IPS-15b (cell line): ENCODE data around the gene PSMC3.

Experiments
- H3K27me3 ChIP-seq: one replicate; pipeline ENCODE4 v1.6.1; 2013; ENCODE audit warnings: low read length; ENCODE audit not compliant: control insufficient read depth, insufficient read depth
- H3K36me3 ChIP-seq: one replicate; pipeline ENCODE4 v1.6.1; 2013; ENCODE audit warnings: low read length; ENCODE audit not compliant: control insufficient read depth, insufficient read depth
- H3K4me1 ChIP-seq: one replicate; pipeline ENCODE4 v1.6.1; 2013; ENCODE audit warnings: mild to moderate bottlenecking, low read length; ENCODE audit not compliant: control insufficient read depth, insufficient read depth
- H3K4me3 ChIP-seq: one replicate; pipeline ENCODE4 v1.5.1; 2013; ENCODE audit warnings: low read depth, low read length
- H3K9ac ChIP-seq: one replicate; pipeline ENCODE4 v1.6.1; 2013; ENCODE audit warnings: low read depth, mild to moderate bottlenecking, low read length
- H3K9me3 ChIP-seq: one replicate; pipeline ENCODE4 v1.6.1; 2013; ENCODE audit warnings: mild to moderate bottlenecking, low read length; ENCODE audit not compliant: control insufficient read depth, insufficient read depth

The PSMC3 gene

GRCh38 chr11:47409440-47410369 lies 16.5 kb downstream of the PSMC3 start:
- H3K36me3 ChIP-seq = peaks cover 19% of the 10 kb centered on the region
- H3K27me3 ChIP-seq = no peaks in the 10 kb centered on the region
- peak overlapping the region; percentile 91 for H3K4me3 ChIP-seq
- peak overlapping the region; percentile 87 for H3K9ac ChIP-seq
- peaks cover 10% of the 10 kb centered on the region for H3K4me1 ChIP-seq
- H3K9me3 ChIP-seq = no peaks in the 10 kb centered on the region

GRCh38 chr11:47408598-47409439 lies 17.4 kb downstream of the PSMC3 start:
- H3K9ac ChIP-seq = peak overlapping the region; percentile 87
- H3K4me3 ChIP-seq = peak overlapping the region; percentile 91
- peaks cover 10% of the 10 kb centered on the region for H3K4me1 ChIP-seq
- H3K9me3 ChIP-seq = no peaks in the 10 kb centered on the region
- no peaks in the 10 kb centered on the region for H3K27me3 ChIP-seq
- peaks cover 12% of the 10 kb centered on the region for H3K36me3 ChIP-seq

- Histone ChIP-seq H3K4me3 (peak within 1 kb of the TSS; percentile 91), H3K36me3 (peaks cover 4% of the 10 kb centered on the region), H3K4me1 (peaks cover 10% of the 10 kb centered on the region), H3K9me3 (no peaks in the 10 kb centered on the region), H3K27me3 (no peaks in the 10 kb centered on the region), H3K9ac (peak within 1 kb of the TSS; percentile 87)
These were observed 18.3 kb downstream of the PSMC3 start, which contains the start of gene SLC39A13 for GRCh38 chr11:47407746-47408590. SLC39A13 (plus strand) TSS chr11:47408590; CDS start chr11:47410095, 1,505 bp downstream.

GRCh38 chr11:47406896-47407745 lies 19.1 kb downstream of the PSMC3 start:
- Histone ChIP-seq H3K9me3 (no peaks in the 10 kb centered on the region), H3K9ac (peak overlapping the region; percentile 82), H3K27me3 (no peaks in the 10 kb centered on the region), H3K36me3 (peaks cover 4% of the 10 kb centered on the region), H3K4me3 (peak overlapping the region; percentile 77), H3K4me1 (peaks cover 10% of the 10 kb centered on the region)

- H3K27me3 ChIP-seq = no peaks in the 10 kb centered on the region
- no peak overlapping the region for H3K9ac ChIP-seq
- H3K36me3 ChIP-seq = no peaks in the 10 kb centered on the region
- peaks cover 19% of the 10 kb centered on the region for H3K4me1 ChIP-seq
- no peak overlapping the region for H3K4me3 ChIP-seq
- no peaks in the 10 kb centered on the region for H3K9me3 ChIP-seq
These were observed 22.7 kb downstream of the PSMC3 start for GRCh38 chr11:47403571-47403970.

- H3K4me1 ChIP-seq = peaks cover 23% of the 10 kb centered on the region
- no peak overlapping the region for H3K9ac ChIP-seq
- H3K9me3 ChIP-seq = no peaks in the 10 kb centered on the region
- no peak overlapping the region for H3K4me3 ChIP-seq
- no peaks in the 10 kb centered on the region for H3K36me3 ChIP-seq
- H3K27me3 ChIP-seq = no peaks in the 10 kb centered on the region
These were observed 23.1 kb downstream of the PSMC3 start for GRCh38 chr11:47403135-47403534.

- no peak overlapping the region for H3K9ac ChIP-seq
- no peaks in the 10 kb centered on the region for H3K36me3 ChIP-seq
- peaks cover 19% of the 10 kb centered on the region for H3K4me1 ChIP-seq
- H3K9me3 ChIP-seq = no peaks in the 10 kb centered on the region
- H3K4me3 ChIP-seq = peak overlapping the region; percentile 74
- no peaks in the 10 kb centered on the region for H3K27me3 ChIP-seq
These were observed 25.4 kb downstream of the PSMC3 start for GRCh38 chr11:47400768-47401279.

- Histone ChIP-seq H3K27me3 (no peaks in the 10 kb centered on the region), H3K4me1 (peaks cover 19% of the 10 kb centered on the region), H3K4me3 (peak overlapping the region; percentile 74), H3K36me3 (no peaks in the 10 kb centered on the region), H3K9ac (no peak overlapping the region), H3K9me3 (no peaks in the 10 kb centered on the region)
These were observed 26.1 kb downstream of the PSMC3 start for GRCh38 chr11:47399860-47400767.

- H3K27me3 ChIP-seq = no peaks in the 10 kb centered on the region
- H3K36me3 ChIP-seq = no peaks in the 10 kb centered on the region
- no peak overlapping the region for H3K9ac ChIP-seq
- no peak overlapping the region for H3K4me3 ChIP-seq
- H3K4me1 ChIP-seq = peaks cover 19% of the 10 kb centered on the region
- H3K9me3 ChIP-seq = no peaks in the 10 kb centered on the region
These were observed 27.7 kb downstream of the PSMC3 start for GRCh38 chr11:47398551-47398950.

GRCh38 chr11:47398011-47398410 lies 28.2 kb downstream of the PSMC3 start:
- peaks cover 19% of the 10 kb centered on the region for H3K4me1 ChIP-seq
- H3K27me3 ChIP-seq = no peaks in the 10 kb centered on the region
- no peaks in the 10 kb centered on the region for H3K9me3 ChIP-seq
- no peak overlapping the region for H3K4me3 ChIP-seq
- H3K9ac ChIP-seq = no peak overlapping the region
- H3K36me3 ChIP-seq = no peaks in the 10 kb centered on the region
